Measurements from ENCODE around the gene CCDC148. TPM values are rescaled to one million over a fixed set of nuclear protein-coding genes. Genes with fewer than 3 reads are reported as not detected.
A peak's percentile ranks its signal among the peaks of the same experiment; 100 is the strongest.

CCDC148 gene
- total and polyA plus RNA-seq, 2 experiments from 2014 or later = 1.2 to 1.8 TPM

DNA sequence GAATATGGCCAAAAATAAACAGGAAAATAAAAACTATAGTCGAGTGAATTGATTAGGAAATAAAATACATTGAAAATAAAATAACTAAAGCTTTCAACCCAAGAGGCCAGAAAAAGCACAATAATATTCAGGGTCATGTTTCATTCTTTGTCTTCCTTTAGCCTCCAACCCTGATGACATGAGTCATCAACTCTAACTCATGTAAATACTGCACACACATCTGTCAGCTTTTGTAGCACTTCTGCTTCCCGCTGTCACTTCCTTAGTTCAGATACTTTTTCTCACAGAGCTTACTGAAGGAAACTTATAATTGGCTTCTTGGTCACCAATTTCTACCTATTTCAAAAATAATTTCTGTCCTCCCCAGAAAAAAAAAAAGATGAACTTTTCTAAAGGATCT is 242.1 kb downstream of the CCDC148 start (continued):
- TF ChIP-seq CREB1 (CRISPR knock-in tag; IDR thresholded peaks at IDR 0.05; ENCODE audit: low read depth) (no peak), ZNF331 (CRISPR knock-in tag; IDR thresholded peaks at IDR 0.05; ENCODE audit: low read depth) (no peak), NANOG (IDR thresholded peaks at IDR 0.05; ENCODE audit: borderline replicate concordance) (no peak), ZNF114 (CRISPR knock-in tag; IDR thresholded peaks at IDR 0.05) (no peak), JUNB (IDR thresholded peaks at IDR 0.05; ENCODE audit: unreplicated experiment) (no peak)

DNA sequence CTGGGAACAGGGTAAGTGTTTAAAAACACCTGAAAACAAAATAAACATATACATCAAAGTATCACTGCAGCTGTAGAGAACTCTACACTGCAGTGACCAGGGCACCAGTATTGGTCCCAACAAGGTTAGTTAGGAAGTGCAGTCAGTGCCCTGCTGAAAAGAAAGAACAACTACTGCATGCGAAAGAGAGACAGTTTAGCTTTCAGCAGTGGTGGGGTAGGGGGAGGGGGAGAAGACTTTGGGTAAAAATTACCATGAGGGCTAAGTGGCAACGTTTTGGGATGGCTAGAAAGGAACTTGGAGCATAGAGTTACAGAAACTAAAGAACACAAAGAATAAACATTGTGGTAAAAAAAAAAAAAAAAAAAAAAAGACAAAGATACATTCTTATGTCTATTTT is 242.8 kb downstream of the CCDC148 start:
- ATAC-seq = peak; percentile 81
- H3K36me3 ChIP-seq (ENCODE audit: insufficient read depth) = no peaks in the 10 kb centered on the region
- peaks cover 5% of the 10 kb centered on the region; the same call in 1 of the 2 replicates for H3K4me1 ChIP-seq (ENCODE audit: insufficient read depth)
- no peaks in the 10 kb centered on the region for H3K9me3 Mint-ChIP-seq
- H3K27ac Mint-ChIP-seq = no peak overlapping the region
- H3K36me3 Mint-ChIP-seq (ENCODE audit: low read depth) = no peaks in the 10 kb centered on the region
- peak; percentile 22 for DNase-seq (ENCODE audit: low spot score)
- H3K4me2 ChIP-seq = no peak overlapping the region
- H3K9me2 ChIP-seq (ENCODE audit: insufficient read depth) = no peaks in the 10 kb centered on the region
- no peak overlapping the region for H2AFZ ChIP-seq
- H3K4me3 Mint-ChIP-seq = no peak overlapping the region
- H3K27me3 Mint-ChIP-seq (ENCODE audit: insufficient read depth, low read depth, poor library complexity) = no peaks in the 10 kb centered on the region
- no peak overlapping the region for H3K4me3 ChIP-seq
- H4K20me1 ChIP-seq (replicated peaks; ENCODE audit: insufficient read depth) = no peaks in the 10 kb centered on the region
- H3K27ac ChIP-seq (ENCODE audit: low read depth) = no peak overlapping the region
- TF ChIP-seq ZNF114 (CRISPR knock-in tag; IDR thresholded peaks at IDR 0.05) (no peak), JUNB (IDR thresholded peaks at IDR 0.05; ENCODE audit: unreplicated experiment) (no peak), EZH2phosphoT487 (IDR thresholded peaks at IDR 0.05; ENCODE audit: unreplicated experiment) (no peak), POLR2AphosphoS5 (IDR thresholded peaks at IDR 0.05; ENCODE audit: low read depth) (no peak), CREB1 (CRISPR knock-in tag; IDR thresholded peaks at IDR 0.05; ENCODE audit: low read depth) (no peak), STAT1 (IDR thresholded peaks at IDR 0.05; ENCODE audit: unreplicated experiment) (no peak), EZH2 (IDR thresholded peaks at IDR 0.05; ENCODE audit: low read depth, unreplicated experiment) (no peak)
- TF ChIP-seq, protein P1, sequence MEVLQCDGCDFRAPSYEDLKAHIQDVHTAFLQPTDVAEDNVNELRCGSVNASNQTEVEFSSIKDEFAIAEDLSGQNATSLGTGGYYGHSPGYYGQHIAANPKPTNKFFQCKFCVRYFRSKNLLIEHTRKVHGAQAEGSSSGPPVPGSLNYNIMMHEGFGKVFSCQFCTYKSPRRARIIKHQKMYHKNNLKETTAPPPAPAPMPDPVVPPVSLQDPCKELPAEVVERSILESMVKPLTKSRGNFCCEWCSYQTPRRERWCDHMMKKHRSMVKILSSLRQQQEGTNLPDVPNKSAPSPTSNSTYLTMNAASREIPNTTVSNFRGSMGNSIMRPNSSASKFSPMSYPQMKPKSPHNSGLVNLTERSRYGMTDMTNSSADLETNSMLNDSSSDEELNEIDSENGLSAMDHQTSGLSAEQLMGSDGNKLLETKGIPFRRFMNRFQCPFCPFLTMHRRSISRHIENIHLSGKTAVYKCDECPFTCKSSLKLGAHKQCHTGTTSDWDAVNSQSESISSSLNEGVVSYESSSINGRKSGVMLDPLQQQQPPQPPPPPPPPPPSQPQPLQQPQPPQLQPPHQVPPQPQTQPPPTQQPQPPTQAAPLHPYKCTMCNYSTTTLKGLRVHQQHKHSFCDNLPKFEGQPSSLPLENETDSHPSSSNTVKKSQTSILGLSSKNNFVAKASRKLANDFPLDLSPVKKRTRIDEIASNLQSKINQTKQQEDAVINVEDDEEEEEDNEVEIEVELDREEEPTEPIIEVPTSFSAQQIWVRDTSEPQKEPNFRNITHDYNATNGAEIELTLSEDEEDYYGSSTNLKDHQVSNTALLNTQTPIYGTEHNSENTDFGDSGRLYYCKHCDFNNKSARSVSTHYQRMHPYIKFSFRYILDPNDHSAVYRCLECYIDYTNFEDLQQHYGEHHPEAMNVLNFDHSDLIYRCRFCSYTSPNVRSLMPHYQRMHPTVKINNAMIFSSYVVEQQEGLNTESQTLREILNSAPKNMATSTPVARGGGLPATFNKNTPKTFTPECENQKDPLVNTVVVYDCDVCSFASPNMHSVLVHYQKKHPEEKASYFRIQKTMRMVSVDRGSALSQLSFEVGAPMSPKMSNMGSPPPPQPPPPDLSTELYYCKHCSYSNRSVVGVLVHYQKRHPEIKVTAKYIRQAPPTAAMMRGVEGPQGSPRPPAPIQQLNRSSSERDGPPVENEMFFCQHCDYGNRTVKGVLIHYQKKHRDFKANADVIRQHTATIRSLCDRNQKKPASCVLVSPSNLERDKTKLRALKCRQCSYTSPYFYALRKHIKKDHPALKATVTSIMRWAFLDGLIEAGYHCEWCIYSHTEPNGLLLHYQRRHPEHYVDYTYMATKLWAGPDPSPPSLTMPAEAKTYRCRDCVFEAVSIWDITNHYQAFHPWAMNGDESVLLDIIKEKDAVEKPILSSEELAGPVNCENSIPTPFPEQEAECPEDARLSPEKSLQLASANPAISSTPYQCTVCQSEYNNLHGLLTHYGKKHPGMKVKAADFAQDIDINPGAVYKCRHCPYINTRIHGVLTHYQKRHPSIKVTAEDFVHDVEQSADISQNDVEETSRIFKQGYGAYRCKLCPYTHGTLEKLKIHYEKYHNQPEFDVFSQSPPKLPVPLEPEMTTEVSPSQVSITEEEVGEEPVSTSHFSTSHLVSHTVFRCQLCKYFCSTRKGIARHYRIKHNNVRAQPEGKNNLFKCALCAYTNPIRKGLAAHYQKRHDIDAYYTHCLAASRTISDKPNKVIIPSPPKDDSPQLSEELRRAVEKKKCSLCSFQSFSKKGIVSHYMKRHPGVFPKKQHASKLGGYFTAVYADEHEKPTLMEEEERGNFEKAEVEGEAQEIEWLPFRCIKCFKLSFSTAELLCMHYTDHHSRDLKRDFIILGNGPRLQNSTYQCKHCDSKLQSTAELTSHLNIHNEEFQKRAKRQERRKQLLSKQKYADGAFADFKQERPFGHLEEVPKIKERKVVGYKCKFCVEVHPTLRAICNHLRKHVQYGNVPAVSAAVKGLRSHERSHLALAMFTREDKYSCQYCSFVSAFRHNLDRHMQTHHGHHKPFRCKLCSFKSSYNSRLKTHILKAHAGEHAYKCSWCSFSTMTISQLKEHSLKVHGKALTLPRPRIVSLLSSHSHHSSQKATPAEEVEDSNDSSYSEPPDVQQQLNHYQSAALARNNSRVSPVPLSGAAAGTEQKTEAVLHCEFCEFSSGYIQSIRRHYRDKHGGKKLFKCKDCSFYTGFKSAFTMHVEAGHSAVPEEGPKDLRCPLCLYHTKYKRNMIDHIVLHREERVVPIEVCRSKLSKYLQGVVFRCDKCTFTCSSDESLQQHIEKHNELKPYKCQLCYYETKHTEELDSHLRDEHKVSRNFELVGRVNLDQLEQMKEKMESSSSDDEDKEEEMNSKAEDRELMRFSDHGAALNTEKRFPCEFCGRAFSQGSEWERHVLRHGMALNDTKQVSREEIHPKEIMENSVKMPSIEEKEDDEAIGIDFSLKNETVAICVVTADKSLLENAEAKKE (CRISPR knock-in tag; IDR thresholded peaks at IDR 0.05) = no peak
- no peaks in the 10 kb centered on the region for H3K79me2 ChIP-seq (replicated peaks; ENCODE audit: insufficient read depth)
- peaks cover 12% of the 10 kb centered on the region for H3K4me1 Mint-ChIP-seq
- no peaks in the 10 kb centered on the region for H3K27me3 ChIP-seq (ENCODE audit: insufficient read depth)
- H3F3A ChIP-seq (replicated peaks; ENCODE audit: low read depth) = no peaks in the 10 kb centered on the region

Data from GM23338 (cell line).